ENCODE measurements around the gene NBPF6. TPM values are rescaled to one million over a fixed set of nuclear protein-coding genes. Genes with fewer than 3 reads are reported as not detected.
"Not testable (repeated sequence)": the region's sequence is repeated elsewhere in the genome, so short reads cannot be mapped to it uniquely, and the experiment has no call there.

The NBPF6 gene, protein sequence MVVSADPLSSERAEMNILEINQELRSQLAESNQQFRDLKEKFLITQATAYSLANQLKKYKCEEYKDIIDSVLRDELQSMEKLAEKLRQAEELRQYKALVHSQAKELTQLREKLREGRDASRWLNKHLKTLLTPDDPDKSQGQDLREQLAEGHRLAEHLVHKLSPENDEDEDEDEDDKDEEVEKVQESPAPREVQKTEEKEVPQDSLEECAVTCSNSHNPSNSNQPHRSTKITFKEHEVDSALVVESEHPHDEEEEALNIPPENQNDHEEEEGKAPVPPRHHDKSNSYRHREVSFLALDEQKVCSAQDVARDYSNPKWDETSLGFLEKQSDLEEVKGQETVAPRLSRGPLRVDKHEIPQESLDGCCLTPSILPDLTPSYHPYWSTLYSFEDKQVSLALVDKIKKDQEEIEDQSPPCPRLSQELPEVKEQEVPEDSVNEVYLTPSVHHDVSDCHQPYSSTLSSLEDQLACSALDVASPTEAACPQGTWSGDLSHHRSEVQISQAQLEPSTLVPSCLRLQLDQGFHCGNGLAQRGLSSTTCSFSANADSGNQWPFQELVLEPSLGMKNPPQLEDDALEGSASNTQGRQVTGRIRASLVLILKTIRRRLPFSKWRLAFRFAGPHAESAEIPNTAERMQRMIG
- total RNA-seq = not detected
- polyA plus RNA-seq = under 1 TPM in 1 of 3 donors, not detected in 2; 0.20 TPM

DNA sequence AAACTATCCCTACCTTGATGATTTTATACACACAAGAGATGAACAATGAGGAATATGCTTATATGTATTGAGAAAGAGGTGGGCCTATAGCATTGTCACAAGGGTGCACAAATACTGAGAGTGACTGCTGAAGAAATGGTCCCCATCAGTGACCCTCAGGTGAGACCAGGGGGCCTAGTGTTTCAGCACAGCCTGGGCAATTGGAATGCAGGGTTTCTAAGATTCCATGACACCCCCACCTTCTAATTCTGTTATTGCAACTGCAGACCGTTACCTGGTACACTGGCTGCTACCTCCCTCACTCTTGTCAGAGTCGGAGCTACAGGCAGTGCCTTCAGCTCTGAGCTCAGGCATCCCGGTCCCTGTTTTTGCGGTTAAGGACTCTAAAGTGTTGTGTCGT lies at the start of gene NBPF6:
Gene NBPF6 (plus strand): TSS at position 301 of the 400 bp plus-strand sequence. CDS start 259 bp downstream, outside the sequence.
- H3K27ac ChIP-seq; H3K9me3 ChIP-seq; H3K4me3 ChIP-seq; intact Hi-C loops (cut with DNase I); H3K4me1 ChIP-seq; H3K36me3 ChIP-seq; DNase-seq; H3K27me3 ChIP-seq: not testable (repeated sequence)
- 88 to 100% methylated on average over 1 to 3 of the region's 5 CpGs for WGBS, 2 donors

DNA sequence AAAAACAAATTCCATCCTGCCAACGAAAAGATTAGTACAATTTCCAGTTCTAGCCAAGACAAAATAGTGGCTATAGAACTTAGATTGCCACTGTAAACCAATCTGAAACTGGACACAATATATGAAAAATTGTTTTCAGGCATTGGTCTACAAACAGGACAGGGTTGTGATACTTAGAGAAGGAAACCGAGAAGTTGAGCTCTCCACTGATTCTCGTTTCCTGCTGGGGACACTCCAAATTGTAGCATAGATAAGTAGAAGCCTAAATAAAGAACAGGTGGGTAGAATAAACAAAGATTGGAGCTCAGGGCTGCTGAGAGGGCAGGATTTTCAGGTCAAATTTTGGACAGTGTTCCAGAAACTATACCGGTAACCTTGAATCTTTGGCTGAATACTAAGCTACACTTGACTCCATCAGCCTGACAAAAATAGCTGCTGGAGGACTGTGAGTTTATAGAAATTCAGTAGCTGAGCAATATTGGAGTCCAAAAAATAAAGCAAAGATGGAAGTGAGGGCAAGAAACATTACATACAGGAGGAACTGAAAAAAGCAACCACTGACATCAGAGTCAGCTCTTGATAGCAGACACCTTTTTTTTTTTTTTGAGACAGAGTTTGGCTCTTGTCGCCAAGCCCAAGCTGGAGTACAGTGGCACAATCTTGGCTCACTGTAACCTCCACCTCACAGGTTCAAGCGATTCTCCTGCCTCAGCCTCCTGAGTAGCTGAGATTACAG lies 38.9 kb upstream of the NBPF6 start:
- H3K27me3 ChIP-seq; H3K27ac ChIP-seq; H3K9me3 ChIP-seq; H3K36me3 ChIP-seq; intact Hi-C loops (cut with DNase I); DNase-seq; H3K4me1 ChIP-seq; H3K4me3 ChIP-seq: not testable (repeated sequence)
- no CpG with 5 or more reads among the region's 6 CpGs for WGBS, 2 donors

DNA sequence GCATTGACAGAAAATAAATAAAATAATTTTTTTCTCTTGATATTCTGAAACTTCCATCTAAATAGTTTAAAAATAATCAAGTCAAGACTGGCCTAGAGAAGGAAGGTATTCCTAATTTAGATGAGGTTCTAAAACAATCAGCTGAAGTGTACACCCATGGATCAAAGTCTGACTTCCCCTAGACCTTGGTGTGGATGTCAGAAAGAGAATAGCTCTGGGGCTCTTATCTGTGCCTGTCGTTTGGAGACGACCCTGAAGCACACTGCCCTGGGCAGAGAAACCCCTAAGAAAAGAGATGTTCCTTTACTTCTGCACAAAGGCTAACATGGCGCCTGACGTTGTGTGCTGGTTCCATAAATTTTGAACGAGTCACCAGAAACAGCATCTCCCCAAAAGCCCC lies 30.0 kb upstream of the NBPF6 start:
- H3K9me3 ChIP-seq; H3K4me3 ChIP-seq; H3K4me1 ChIP-seq; H3K36me3 ChIP-seq; DNase-seq; H3K27me3 ChIP-seq; intact Hi-C loops (cut with DNase I); H3K27ac ChIP-seq: not testable (repeated sequence)
- whole genome bisulfite sequencing, 2 donors = no CpG with 5 or more reads among the region's 5 CpGs

DNA sequence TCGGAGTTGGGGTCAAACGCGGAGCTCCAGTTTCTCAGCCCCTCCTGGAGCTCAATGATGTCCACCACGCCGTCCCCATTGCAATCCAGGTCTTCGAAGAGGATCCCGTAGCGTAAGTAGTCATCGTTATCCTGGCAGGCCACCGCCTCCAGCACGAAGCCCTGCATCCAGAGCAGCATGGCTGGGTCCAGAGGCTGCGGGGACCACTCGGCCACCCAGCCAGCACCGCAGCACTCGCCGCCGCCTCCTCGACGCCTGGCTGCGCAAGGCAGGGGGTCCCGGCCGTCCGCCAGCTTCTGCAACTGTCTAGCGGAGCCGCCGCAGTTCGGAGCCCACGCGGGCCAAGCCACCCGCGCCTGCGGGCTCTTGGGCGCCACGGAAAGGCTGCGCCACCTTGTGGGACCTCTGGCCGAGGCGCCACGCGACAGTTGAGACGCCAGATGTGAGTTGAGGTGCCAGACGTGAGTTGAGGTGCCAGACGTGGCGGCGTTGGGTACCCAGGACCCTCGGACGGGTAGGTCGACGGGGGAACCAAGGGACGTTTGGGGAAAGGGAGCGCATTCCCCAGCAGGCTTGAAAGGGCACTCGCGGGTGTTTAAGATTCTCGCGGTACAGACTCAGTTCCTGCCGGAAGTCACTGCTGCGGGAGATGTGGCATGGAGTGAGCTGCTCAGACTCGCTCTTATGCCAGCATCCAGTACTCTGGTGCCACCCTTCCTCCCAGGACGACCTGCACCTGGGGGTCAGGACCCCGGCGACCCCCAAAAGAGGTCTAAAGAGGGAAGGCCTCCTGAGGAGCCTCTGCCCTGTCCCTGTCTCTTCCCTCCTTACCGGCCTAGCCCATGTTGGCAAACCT lies 28.9 kb upstream of the NBPF6 start:
- H3K27me3 ChIP-seq; intact Hi-C loops (cut with DNase I); DNase-seq; H3K27ac ChIP-seq; H3K36me3 ChIP-seq; H3K4me3 ChIP-seq; H3K4me1 ChIP-seq; H3K9me3 ChIP-seq: not testable (repeated sequence)
- no CpG with 5 or more reads among the region's 61 CpGs for WGBS, 2 donors

DNA sequence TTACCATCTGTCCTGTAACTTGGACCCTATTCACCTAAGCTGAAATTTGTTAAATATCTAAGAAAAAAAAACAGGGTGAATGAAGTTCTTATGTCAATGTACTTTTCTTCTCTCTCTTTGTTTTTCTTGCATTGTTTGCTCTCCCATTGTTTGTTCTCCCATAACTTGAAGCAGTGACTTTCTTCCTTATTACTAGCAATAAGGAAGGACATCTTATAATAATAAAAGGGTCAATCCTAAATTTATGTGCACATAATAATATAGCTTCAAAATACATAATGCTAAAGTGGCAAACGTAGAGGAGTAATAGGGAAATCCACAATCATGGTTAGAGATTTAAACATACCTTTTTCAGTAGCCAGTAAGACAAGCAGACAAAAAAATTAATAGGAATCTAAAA lies 23.3 kb upstream of the NBPF6 start:
- H3K4me1 ChIP-seq; intact Hi-C loops (cut with DNase I); H3K27me3 ChIP-seq; H3K27ac ChIP-seq; DNase-seq; H3K9me3 ChIP-seq; H3K36me3 ChIP-seq; H3K4me3 ChIP-seq: not testable (repeated sequence)
- WGBS, 2 donors = 9 to 41% methylated on average over 1 of the region's 1 CpG

DNA sequence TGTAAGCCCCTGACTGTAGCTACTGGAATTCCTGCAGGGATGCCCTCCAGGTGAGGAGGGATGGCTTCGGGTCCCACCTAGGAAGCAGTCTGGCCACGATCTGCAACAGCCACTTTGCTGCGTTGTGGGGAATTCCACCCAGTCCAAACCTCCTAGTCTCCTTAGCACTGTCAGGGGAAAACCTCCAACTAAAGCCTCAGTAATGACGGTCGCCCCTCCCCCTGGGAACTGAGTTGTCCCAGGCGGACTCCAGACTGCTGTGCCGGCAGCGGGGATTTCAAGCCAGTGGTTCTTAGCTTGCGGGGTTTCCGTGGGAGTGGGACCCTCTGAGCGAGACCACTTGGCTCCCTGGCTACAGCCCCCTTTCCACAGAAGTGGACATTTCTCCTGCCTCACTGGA lies 18.1 kb upstream of the NBPF6 start:
- DNase-seq; H3K36me3 ChIP-seq; H3K4me1 ChIP-seq; H3K27me3 ChIP-seq; H3K9me3 ChIP-seq; H3K27ac ChIP-seq; intact Hi-C loops (cut with DNase I); H3K4me3 ChIP-seq: not testable (repeated sequence)
- WGBS, 2 donors = no CpG with 5 or more reads among the region's 11 CpGs

DNA sequence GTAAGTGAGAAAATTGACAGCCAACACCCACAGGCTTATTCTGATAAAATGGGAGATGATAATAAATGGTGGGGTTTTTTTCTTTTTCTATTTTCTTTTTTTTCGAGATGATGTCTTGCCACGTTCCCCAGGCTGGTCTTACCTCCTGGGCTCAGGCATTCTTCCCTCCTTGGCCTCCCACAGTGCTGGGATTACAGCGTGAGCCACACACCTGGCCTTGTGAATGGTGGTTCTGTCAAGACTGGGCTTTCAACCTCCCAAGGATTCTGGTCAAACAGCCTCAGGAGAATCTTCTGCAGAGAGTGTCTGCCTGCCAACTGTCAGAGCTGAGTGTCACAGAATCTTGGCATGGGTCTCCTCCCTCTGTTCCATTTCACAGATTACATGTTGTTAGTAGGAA lies 16.7 kb upstream of the NBPF6 start:
- H3K4me3 ChIP-seq; H3K9me3 ChIP-seq; DNase-seq; H3K36me3 ChIP-seq; H3K27ac ChIP-seq; intact Hi-C loops (cut with DNase I); H3K27me3 ChIP-seq; H3K4me1 ChIP-seq: not testable (repeated sequence)
- no CpG with 5 or more reads among the region's 3 CpGs for WGBS, 2 donors

DNA sequence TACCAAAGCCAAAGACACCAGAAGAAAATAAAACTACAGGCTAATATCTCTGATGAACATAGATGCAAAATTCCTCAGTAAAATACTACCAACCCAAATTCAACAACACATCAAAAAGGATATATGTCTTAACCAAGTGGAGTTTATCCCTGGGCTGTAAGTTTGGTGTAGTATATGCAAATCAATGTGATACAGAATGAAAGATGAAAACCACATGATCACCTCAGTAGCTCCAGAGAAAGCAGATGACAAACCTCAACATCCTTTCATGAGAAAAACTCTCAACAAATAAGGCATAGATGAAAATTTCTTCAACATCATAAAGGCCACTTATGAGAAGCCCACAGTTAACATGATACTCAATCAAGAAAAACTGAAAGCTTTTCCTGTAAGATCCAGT lies 11.6 kb upstream of the NBPF6 start:
- H3K36me3 ChIP-seq; H3K27me3 ChIP-seq; intact Hi-C loops (cut with DNase I); H3K4me3 ChIP-seq; H3K9me3 ChIP-seq; DNase-seq; H3K27ac ChIP-seq; H3K4me1 ChIP-seq: not testable (repeated sequence)

DNA sequence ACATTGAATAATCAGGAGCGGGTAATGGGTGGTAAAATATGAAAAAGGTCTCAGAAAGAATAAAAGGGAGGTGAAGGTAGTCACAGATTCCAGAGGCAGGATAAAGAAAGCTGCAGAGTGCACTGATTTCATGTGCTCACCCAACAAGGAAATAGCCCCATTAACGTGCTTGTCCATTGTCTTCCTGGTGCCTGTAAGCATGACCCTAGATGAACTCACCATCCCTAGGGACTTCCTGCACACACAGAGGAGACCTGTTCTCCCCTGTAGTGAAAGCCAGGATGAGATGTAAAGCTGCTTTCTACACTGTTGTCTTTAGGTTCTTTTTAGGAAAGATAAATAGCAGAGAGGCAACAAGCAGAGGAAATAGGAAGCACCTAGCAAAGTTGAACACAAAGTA lies 4.4 kb downstream of the NBPF6 start:
- DNase-seq; H3K27ac ChIP-seq; intact Hi-C loops (cut with DNase I); H3K4me1 ChIP-seq; H3K27me3 ChIP-seq; H3K9me3 ChIP-seq; H3K4me3 ChIP-seq; H3K36me3 ChIP-seq: not testable (repeated sequence)
- no CpG with 5 or more reads among the region's 2 CpGs for WGBS, 2 donors

DNA sequence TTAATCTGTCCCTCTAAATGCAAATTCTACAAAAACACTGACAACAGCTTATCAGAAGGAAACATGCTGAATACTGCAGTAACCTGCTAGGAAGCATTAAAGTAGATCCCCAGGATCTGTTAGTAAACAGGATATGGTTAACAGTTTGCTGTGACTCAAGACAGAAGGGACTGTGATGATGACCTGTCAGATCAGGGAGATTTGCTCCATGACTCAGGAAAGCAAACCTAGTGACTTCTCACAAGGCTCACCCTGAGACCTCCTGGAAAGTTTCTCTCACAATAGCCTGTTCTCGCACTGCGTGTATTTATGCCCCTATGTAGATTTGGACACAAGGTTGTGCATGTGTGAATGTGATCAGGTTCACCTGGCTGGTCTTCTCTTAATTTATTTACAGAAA lies 8.5 kb downstream of the NBPF6 start:
- H3K27ac ChIP-seq; H3K9me3 ChIP-seq; intact Hi-C loops (cut with DNase I); DNase-seq; H3K27me3 ChIP-seq; H3K36me3 ChIP-seq; H3K4me1 ChIP-seq; H3K4me3 ChIP-seq: not testable (repeated sequence)
- no CpG with 5 or more reads among the region's 2 CpGs for WGBS, 2 donors

DNA sequence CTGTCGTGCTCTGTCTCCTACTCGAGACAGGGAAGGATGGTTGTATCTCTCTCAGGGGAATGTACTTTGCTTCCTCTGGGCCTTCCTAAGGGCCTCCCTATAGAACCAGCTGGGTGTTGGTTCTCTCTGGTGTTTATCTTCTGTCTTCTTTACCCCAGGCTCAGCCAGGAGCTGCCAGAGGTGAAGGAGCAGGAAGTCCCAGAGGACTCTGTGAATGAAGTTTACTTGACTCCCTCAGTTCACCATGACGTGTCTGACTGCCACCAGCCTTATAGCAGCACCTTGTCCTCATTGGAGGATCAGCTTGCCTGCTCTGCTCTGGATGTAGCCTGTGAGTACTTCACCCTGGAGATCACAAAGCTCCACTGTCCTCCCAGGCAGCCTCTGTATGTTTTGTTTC lies 11.6 kb downstream of the NBPF6 start:
- intact Hi-C loops (cut with DNase I); H3K36me3 ChIP-seq; H3K9me3 ChIP-seq; H3K4me1 ChIP-seq; DNase-seq; H3K4me3 ChIP-seq; H3K27ac ChIP-seq; H3K27me3 ChIP-seq: not testable (repeated sequence)
- no CpG with 5 or more reads among the region's 3 CpGs for WGBS, 2 donors

DNA sequence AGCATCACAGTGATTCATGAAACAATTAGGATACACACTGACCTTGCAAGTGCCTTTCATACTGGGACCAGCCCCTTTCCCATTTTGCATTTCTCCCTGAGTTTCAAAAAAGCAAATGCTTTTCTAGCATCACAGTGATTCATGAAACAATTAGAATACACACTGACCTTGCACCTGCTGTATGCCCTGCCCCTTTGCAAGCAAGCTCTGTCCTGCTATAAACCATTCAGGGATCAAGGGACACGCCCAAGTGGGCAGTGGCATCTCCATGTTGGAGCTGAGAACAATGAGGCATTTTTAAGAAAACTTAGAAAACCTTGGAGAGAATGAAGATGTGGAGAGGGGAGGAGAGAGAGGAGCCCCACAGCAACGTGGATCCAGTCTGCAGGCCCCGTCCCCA lies 13.8 kb downstream of the NBPF6 start:
- H3K27me3 ChIP-seq; H3K4me3 ChIP-seq; DNase-seq; H3K36me3 ChIP-seq; H3K9me3 ChIP-seq; H3K27ac ChIP-seq; intact Hi-C loops (cut with DNase I); H3K4me1 ChIP-seq: not testable (repeated sequence)
- no CpG with 5 or more reads among the region's 3 CpGs for WGBS, 2 donors

Measured in sigmoid colon (tissue), 7 donors.